H7 (cell line): ENCODE results near the gene AATF. TPM values are rescaled to one million over a fixed set of nuclear protein-coding genes. Genes with fewer than 3 reads are reported as not detected.
A peak's percentile ranks its signal among the peaks of the same experiment; 100 is the strongest.

Experiments used
- DNase-seq: peaks from one replicate; pipeline ENCODE4 v3.0.0; 2012
- H3K27me3 ChIP-seq: 2 replicates; pipeline ENCODE4 v1.6.0; 2011; ENCODE audit warnings: mild to moderate bottlenecking, low read length; ENCODE audit not compliant: control insufficient read depth, insufficient read depth
- H3K36me3 ChIP-seq: replicated peaks from 2 replicates; pipeline ENCODE4 v1.5.1; 2011; ENCODE audit warnings: low read length; ENCODE audit not compliant: control insufficient read depth, insufficient read depth
- H3K4me3 ChIP-seq: 2 replicates; pipeline ENCODE4 v1.5.1; 2011; ENCODE audit warnings: low read depth, mild to moderate bottlenecking, control low read depth, low read length, moderate library complexity; ENCODE audit not compliant: insufficient read depth
- total RNA-seq: library from RNA; depleted of rRNA; stranded (reverse); fragments of >200 nt; shearing (Covaris generic); gene quantifications from 2 replicates; pipeline ENCODE4 v1.2.3, GENCODE V29; 2014; rRNA removed

The AATF gene, protein sequence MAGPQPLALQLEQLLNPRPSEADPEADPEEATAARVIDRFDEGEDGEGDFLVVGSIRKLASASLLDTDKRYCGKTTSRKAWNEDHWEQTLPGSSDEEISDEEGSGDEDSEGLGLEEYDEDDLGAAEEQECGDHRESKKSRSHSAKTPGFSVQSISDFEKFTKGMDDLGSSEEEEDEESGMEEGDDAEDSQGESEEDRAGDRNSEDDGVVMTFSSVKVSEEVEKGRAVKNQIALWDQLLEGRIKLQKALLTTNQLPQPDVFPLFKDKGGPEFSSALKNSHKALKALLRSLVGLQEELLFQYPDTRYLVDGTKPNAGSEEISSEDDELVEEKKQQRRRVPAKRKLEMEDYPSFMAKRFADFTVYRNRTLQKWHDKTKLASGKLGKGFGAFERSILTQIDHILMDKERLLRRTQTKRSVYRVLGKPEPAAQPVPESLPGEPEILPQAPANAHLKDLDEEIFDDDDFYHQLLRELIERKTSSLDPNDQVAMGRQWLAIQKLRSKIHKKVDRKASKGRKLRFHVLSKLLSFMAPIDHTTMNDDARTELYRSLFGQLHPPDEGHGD
- total RNA-seq = 65.4 and 74.7 TPM in 2 replicates

DNA sequence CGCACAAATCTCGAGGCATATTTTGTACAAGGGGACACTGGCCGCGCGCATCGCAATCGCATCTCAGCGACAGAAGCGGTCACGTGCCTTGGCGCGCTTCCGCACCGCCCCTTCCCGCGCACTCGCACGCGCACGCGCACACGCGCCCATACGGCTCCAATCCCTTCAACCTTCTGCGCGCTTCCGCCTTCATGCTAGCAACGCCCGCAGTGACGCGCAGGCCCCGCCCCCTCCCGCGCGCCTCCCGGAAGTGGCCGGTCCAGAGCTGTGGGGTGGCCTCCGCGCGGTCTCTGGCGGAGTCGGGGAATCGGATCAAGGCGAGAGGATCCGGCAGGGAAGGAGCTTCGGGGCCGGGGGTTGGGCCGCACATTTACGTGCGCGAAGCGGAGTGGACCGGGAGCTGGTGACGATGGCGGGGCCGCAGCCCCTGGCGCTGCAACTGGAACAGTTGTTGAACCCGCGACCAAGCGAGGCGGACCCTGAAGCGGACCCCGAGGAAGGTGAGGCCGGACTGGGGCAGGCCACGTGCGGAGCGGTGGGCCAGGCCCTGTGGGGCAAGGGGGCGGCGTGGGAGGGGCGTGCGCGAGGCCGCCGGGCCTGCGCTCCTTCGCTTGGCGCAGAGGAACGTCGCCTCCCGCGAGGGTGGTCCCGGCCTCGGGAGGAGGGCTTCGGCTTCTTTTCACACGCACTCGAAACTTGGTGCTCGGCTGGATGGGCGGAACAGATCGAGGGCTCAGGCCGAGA is at the start of gene AATF:
Gene AATF, plus strand, starts transcription at position 238 of the 744 bp plus-strand sequence. Its CDS starts 172 bp downstream, at position 410.
- Histone ChIP-seq H3K4me3 (peak within 1 kb of the TSS; percentile 90), H3K36me3 (peaks cover 2% of the 10 kb centered on the region), H3K27me3 (peaks cover 46% of the 10 kb centered on the region)
- DNase-seq = peak; percentile 98

DNA sequence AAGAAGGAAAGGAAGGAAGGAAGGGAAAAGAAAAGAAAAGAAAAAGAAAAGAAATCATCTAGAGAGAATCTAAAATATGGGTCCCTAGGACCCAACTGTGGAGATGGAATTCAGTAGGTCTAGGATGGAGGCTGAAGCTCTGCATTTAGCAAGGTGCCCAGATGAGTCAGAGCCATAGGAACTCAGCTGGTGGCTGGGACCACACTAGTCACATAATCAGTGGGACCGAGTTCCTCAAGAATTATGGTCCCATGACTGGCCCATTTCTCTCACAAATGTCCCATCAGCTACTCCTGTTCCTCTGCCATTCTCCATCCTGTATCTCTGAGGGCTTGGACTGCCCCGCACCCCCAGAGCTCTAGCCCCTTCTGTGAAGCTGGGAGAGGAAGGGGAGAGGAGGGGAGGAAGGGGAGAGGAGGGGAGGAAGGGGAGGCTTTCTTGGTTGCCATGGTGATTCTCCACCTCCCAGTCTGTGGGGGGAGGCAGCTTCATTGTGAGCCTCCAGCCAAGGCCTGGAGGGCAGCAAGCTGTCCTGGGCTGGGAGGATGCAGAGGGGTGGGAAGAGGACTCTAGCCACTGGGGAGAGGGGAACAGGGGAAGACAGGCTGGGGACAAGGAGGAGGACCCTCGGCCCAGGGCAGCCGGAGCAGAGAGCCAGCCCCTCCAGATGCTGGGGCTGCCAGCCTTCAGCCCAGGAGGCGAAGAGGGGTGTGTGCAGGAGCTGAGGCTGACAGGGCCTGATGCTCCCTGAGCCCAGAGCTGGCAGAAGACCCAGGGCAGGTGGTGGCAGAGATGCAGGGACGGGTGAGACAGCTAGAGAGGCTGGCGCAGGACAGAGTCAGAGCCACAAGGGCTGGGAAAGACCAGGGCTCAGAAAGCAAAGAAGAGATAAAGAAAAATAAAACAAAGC is 49.2 kb upstream of the AATF start:
- peak; percentile 59 for DNase-seq
- Histone ChIP-seq H3K27me3 (no peaks in the 10 kb centered on the region), H3K4me3 (no peak overlapping the region), H3K36me3 (no peaks in the 10 kb centered on the region)

DNA sequence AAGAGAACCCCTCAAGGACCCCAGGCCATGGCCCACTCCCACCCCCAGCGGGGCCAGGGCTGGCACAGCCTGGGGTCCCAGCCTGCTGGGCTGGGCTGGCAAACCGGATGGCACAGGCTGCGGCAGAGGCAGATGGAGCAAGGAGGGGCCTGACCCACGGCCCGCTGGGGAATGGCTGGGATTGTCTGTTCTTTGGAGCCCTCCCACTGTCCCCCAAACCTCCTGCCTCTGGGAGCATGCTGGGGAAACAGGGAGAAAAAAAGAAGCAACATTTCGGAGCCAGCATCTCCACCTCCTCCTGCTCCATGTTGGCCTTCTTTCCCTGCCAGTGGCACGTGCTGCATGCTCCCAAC is 48.6 kb upstream of the AATF start:
- Histone ChIP-seq H3K4me3 (no peak overlapping the region), H3K27me3 (no peaks in the 10 kb centered on the region), H3K36me3 (no peaks in the 10 kb centered on the region)
- no peak for DNase-seq

DNA sequence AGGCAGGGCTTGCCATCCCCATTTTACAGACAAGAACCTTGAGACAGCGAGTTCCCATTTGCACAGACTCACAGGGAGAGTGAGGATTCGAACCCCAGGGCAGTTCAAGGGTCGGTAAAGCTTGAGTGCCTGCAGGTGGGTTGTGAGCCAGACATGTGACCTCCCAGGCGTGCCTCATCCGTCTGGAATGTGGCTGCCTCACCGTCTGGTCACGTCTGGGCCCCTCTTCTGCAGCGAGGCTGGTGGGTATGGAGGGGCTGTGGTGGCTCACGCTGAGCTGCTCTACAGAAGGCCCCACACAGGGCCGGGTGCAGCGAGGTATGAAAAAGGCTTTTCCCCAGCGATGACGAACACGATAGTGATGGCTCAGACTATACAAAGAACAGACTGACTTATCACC is 47.2 kb upstream of the AATF start:
- Histone ChIP-seq H3K27me3 (no peaks in the 10 kb centered on the region), H3K36me3 (no peaks in the 10 kb centered on the region), H3K4me3 (no peak overlapping the region)
- peak; percentile 69 for DNase-seq

DNA sequence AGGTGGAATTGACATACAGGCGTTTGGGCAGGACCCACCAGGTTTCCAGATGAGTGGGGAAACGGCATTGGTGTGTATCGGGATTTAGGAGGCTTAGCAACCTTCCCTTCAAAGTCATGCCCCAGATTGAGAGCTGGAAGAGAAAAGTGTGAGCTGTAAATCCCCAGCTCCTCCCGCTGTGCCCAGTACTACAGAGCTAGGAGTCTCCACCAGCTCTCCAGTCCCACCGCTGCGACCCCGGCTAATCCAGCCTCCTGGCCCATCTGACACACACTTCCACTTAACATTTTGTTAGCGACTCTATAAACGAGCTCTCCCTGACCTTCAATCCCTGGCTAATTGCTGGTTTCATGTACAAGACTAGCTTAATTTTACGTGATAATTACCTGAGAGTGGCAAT is 41.3 kb upstream of the AATF start:
- no peaks in the 10 kb centered on the region for H3K27me3 ChIP-seq
- H3K36me3 ChIP-seq = no peaks in the 10 kb centered on the region
- no peak for DNase-seq
- no peak overlapping the region for H3K4me3 ChIP-seq

DNA sequence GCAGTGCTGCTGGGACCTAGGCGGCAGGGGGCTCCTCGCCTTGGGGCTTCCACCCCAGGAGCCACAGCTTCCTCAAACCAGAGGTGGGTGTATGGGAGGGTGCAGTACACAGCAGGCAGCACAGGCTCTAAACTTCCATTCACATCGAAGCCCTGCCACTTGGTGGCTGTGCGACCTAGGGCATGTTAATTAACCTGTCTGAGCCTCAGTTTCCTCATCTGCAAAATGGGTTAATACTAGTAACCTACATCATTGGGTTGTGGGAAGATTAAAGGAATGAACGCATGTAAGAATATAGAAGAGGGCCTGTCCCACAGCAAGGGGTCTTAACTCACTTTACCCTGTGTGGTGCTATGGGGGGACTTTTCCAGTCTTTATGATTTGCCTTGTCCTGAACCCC is 38.2 kb upstream of the AATF start:
- Histone ChIP-seq H3K36me3 (no peaks in the 10 kb centered on the region), H3K4me3 (no peak overlapping the region), H3K27me3 (no peaks in the 10 kb centered on the region)
- no peak for DNase-seq

DNA sequence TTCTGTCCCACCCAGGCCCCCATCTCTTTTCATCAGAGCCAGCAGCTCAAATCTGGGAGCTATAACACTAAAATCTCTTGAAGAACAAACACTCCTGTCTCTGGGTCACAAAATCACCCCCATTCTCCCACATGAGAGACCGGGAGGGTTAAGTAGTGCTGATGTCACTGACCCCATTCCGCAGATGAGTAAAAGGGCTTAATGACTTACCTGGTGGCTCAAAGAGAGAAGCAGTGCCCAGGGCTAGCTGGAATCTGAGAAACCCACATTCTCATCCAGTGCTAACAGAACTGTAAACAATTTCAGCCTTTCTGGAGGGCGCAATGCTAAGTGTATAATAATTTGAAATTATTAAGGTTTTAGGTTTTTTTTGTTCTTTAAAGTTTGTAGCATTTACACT is 37.8 kb upstream of the AATF start:
- Histone ChIP-seq H3K36me3 (no peaks in the 10 kb centered on the region), H3K27me3 (no peaks in the 10 kb centered on the region), H3K4me3 (no peak overlapping the region)
- DNase-seq = no peak

DNA sequence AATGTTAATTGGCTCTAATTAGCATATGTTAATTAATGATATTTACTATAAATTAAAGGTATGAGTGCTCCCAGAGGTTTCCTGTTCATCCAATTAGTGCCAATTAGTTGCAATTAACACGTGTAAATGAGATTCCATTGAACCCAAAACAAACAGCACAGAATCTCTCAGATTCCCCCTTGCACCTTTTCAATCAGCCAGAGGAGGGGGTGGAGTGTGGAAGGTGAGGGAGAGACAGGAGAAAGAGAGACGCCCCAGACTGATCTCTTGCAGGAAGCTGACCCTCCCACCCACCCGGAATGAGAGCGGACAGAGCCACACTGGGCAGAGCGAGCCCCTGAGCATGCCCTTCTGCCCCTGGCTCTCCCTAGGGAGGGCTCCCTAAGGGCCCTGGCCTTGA is 35.6 kb upstream of the AATF start:
- no peak for DNase-seq
- Histone ChIP-seq H3K27me3 (no peaks in the 10 kb centered on the region), H3K4me3 (no peak overlapping the region), H3K36me3 (no peaks in the 10 kb centered on the region)

DNA sequence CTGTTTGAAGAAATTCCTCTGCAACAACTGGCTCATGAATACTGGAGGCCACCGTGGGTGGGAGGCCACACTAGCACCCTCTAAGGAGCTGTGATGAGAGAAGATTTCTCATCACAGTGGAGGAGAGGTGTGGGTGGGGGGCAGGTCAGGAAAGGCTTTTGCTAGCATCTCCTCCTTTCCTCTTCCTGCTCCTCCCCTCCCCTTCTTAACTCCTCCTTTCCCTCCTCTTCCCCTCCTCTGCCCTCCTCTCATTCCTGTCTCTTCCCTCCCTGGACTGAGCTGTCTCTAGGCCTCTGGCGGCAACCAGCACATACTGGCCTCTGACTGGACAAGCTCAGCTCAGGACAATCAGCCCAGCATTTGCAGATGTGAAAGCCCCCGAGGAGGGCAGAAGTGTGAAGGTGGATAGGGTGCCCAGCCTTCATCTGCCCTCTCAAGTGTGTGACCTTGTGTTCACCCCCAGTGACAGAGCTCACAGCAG is 30.5 kb upstream of the AATF start:
- H3K27me3 ChIP-seq = no peaks in the 10 kb centered on the region; the same call in 1 of the 2 replicates
- DNase-seq = peak; percentile 61
- H3K36me3 ChIP-seq = no peaks in the 10 kb centered on the region
- no peak overlapping the region for H3K4me3 ChIP-seq

DNA sequence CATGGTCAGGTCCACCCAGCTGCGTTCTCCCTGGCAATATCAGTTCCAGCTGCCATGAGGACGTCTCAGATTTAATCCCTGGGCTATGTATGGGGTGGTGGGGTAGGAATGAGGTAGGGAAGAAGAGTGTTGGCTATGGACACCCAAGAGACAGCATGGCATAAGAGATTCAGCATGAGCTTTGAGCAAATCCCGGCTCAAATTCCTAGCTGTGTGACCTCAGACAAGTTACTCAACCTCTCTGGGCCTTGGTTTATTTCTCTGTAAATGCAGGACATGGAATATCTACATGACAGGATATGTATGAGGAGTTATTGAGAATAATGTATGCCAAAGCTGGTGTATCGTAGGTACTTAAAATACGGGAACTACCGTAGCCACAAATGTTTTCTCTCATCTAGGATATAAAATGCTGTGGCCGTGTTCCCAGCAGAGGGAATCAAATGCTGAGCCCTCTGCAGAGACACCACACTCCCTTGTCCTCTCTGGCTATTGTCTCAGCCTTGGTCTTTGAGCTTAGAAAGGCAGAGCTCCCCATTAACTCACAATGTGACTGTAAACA is 29.3 kb upstream of the AATF start:
- no peak for DNase-seq
- H3K4me3 ChIP-seq = no peak overlapping the region
- no peaks in the 10 kb centered on the region; the same call in 1 of the 2 replicates for H3K27me3 ChIP-seq
- no peaks in the 10 kb centered on the region for H3K36me3 ChIP-seq

DNA sequence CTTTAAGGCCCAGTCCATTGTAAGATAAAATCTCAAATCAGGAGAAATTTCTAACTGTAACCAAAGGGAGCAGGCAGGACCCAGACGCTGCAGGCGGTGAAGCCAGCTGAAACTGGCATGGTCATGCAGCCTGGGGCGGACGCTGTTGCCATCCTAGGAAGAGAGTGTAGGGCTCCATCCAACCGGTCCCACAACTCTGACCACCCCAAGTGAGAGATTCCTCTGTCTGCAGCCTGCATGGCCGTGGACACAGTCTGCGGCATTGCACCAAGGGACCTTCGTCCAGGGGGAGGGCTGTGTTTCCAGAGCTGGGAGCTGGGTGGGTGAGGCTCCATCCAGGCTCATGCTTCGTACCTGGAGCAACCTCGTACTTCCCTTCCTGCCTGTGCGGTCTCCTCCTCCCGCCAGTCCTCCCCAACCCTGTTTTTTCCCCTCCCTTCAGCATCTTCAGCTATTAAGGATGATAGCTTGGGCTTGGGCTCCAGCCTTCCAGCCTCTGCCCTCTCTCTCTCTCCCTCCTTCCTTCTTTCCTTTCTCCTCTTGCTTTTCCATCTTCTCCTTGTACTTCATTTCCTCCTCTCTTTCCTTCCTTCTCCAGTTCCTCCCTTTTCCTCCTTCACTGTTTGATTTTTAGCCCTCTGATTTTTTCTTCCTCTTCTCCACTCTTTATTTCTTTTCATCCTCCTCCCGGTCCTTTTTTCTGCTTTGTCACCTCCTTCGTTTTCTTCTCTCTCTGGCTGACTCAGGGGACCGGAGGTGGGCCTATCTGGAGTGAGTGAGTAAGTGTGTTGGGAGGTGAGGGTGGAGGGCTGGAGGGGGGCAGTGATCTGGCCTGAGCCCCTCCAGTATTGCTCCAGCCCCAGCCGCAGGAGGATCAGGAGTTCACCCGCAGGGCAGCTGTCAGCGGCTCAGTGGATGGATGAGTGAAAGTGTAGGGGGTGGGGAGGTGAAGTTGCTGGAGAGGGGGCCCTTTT is 28.4 kb upstream of the AATF start:
- DNase-seq = peak; percentile 69
- no peak overlapping the region for H3K4me3 ChIP-seq
- H3K27me3 ChIP-seq = no peaks in the 10 kb centered on the region; the same call in 1 of the 2 replicates
- no peaks in the 10 kb centered on the region for H3K36me3 ChIP-seq

DNA sequence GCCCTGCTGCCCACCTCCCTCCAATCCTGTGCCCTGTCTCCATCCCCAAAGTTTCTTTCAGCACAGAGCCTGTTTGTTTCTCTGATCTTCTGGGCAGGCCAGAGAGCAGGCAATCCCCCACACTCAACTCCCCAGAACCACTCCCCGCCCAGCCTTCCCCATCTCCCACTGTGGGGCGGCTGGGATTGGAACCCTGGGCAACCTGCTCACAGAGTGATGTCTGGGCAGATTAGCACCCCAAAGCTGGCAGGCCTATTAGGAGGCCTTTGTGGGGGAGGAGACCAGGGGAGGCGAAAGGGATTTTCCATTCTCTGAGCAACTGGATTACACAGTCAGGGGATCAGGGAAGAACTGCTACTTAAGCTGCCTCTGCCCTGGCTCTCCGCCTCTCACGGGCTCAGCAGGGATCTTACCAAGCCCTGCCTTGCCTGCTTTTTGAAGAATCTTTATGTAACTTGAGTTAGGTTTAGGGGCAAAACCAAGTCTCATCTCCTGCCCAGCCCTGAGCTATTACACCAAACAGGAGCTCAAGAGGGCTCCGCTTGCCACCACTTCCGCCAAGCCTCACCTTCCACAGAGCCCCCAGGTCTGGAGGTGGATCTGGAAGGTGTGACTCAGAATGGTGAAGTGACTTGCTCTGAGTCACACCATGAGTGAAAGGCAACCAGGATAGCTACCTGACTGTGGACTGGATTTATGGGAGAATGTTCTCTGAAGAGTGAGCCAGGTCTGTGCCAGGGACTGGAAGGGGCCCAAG is 27.5 kb upstream of the AATF start:
- H3K27me3 ChIP-seq = no peaks in the 10 kb centered on the region; the same call in 1 of the 2 replicates
- H3K36me3 ChIP-seq = no peaks in the 10 kb centered on the region
- DNase-seq = peak; percentile 78
- H3K4me3 ChIP-seq = no peak overlapping the region
